ENCODE results near the gene SIM1. TPM values are rescaled to one million over a fixed set of nuclear protein-coding genes. Genes with fewer than 3 reads are reported as not detected.

SIM1 gene
- total RNA-seq, 4 donors from 2014 or later = 14.0 to 29.5 (median 20.4) TPM

DNA sequence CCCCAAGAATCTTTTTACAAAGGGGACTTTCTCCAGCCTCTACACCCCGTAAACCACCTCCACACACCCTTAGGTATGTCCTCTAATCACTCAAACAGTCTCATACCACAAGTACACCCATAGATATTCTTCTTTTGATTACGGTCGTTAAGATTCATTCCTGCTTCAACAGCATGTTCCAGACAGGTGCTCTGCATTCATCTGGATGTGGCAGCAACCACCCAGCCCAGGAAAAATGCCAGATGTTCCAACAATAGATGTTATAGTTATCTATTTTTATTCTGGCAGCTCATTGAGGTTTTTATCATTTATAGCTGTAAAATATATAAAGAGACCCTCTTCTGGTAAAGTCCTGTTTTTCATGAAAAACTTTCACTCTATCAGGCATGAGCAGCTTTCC is 60.7 kb downstream of the SIM1 start:
- TF ChIP-seq, protein P1, sequence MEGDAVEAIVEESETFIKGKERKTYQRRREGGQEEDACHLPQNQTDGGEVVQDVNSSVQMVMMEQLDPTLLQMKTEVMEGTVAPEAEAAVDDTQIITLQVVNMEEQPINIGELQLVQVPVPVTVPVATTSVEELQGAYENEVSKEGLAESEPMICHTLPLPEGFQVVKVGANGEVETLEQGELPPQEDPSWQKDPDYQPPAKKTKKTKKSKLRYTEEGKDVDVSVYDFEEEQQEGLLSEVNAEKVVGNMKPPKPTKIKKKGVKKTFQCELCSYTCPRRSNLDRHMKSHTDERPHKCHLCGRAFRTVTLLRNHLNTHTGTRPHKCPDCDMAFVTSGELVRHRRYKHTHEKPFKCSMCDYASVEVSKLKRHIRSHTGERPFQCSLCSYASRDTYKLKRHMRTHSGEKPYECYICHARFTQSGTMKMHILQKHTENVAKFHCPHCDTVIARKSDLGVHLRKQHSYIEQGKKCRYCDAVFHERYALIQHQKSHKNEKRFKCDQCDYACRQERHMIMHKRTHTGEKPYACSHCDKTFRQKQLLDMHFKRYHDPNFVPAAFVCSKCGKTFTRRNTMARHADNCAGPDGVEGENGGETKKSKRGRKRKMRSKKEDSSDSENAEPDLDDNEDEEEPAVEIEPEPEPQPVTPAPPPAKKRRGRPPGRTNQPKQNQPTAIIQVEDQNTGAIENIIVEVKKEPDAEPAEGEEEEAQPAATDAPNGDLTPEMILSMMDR (IDR thresholded peaks at IDR 0.05; ENCODE audit: low read depth) = no peak

DNA sequence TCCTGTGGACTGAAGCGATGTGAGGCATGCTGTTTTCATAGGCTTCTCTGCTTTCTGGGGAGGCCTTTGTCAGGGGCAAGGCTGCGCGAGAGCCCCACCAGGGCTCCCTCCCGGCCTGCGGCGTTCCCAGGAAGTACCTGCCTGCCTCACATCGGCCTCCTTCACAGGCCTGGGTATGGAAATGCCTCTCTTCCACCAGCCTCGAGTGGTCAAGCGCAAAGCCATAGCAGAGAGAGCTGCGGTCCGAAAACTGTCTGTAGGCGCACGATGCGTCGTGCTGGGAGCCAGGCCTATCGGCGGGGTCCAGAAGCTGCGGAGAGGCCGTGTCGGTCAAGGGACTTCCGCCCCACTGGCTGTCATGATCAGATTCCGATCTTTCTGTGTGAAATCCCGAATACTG is 71.2 kb downstream of the SIM1 start:
- TF ChIP-seq, protein P1 (IDR thresholded peaks at IDR 0.05; ENCODE audit: low read depth) = no peak

DNA sequence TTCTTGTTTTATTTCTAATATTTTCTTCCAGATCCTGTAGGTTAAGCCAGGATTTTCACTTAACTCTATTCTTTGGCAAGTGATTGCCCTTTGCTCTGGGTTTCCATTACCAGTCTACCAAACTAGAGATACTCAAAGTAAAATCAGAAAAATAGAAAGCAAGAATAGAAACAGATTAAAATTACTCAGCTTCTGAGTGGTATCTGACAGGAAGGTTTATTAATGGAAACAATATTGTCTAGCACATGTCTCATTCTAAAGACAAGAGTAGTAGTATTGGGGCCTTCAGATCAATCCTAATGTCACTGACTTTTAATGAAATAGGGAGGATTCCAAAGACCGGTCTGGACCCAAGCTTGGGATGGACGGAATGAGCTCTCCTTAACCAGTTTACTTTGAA is 72.3 kb downstream of the SIM1 start:
- TF ChIP-seq, protein P1 (IDR thresholded peaks at IDR 0.05; ENCODE audit: low read depth) = no peak

DNA sequence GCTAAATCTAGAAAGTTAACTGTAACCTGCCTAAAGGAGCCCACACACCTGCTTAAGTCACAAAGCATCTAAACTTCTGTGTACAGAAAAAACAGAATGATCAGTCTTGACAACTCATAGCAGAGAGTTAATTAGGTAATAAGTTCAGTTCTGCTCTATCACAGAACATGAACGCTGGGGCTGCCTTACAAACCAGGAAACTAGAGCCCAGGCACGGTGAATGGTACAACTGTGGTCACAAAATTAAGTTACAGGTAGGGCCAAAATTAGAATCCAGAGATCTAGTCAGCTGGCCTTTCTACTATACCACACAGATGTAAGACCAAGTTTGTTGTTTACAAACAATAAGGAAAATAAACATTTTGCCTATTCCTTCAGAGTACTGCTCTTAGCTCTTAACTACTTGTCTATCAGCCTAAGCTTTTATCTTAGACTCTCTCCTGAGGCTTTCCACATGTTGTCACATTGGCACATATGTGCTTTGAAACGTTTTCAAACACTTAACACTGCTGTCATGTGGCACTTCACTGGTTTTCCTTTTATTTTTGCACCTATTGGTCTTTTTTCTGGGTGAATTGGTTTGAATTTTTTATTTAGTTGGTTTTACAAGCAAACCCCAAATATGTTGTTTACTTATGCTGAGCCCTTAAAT is 75.7 kb downstream of the SIM1 start:
- TF ChIP-seq, protein P1 (IDR thresholded peaks at IDR 0.05; ENCODE audit: low read depth) = no peak

DNA sequence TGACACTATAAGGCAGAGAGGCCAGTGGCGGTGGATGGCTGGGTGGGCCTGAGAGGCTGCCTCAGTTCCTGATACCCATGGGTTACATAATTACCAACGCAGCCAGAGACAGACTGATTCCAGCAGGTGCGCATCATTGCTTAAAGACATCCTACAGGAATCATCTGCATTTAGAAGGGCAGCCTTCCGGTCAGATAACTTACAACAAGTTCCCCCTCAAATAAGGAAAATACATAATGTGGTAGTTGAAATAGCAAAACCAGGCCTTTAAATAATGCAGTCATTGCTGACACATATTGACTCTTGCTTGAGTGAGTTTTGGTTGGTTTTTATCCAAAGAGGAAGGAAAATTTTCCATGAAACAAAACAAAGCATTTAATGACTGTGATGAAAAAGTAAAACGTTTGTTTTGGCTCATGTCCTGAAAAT is 81.9 kb downstream of the SIM1 start:
- TF ChIP-seq, protein P1 (IDR thresholded peaks at IDR 0.05; ENCODE audit: low read depth) = no peak

DNA sequence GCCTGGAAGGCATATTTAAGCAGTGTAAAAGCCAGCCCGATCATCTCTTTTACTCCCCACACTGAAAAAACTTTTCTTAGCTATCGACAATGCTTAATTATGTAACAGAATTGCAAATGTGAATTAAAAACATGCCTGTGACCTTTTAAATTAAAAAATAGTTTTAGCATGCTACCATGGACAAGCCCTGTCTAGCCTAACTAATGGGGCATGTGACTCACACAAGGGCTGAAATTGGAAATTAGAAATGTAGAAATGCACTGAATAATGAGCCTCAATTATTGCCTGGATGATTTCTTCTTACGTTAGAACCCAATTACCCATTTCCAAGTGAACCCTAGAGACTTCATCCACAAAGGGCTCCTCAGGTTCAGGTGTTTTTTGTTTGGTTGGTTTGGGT is 82.7 kb downstream of the SIM1 start:
- TF ChIP-seq, protein P1 (IDR thresholded peaks at IDR 0.05; ENCODE audit: low read depth) = no peak

DNA sequence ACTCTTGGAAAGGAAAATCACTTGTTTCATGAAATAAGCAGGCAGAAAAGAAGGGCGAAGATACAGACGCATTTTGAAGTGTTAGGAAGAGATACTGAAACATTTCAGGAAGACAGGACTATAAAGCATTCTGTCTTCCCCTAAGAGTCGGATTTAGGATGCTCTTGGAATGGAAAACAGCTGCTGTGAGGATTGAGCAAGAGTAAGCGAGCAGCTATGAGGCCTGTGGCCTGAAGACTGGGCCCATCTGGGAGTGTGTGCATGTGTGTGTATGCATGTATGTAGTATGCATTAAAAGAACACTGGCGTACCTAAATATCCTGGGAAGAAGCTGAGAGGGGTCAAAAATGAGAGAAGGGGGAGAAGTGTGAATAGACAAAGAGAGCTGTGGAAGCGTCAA is 83.6 kb downstream of the SIM1 start:
- TF ChIP-seq, protein P1 (IDR thresholded peaks at IDR 0.05; ENCODE audit: low read depth) = no peak
